HepG2 (cell line): ENCODE measurements around the gene MAVS. TPM values are rescaled to one million over a fixed set of nuclear protein-coding genes. Genes with fewer than 3 reads are reported as not detected.

Experiments
- AKNA ChIP-seq: sonication (generic); formaldehyde crosslinking; IDR thresholded peaks from 2 replicates; pipeline ENCODE4 v1.4.0; 2020; ENCODE audit warnings: missing genetic modification reagents, borderline replicate concordance
- DBP ChIP-seq: sonication (generic); formaldehyde crosslinking; IDR thresholded peaks from 2 replicates; pipeline ENCODE4 v1.4.0; 2020; ENCODE audit warnings: missing genetic modification reagents; ENCODE audit errors: not compliant biosample characterization
- FOXM1 ChIP-seq: sonication (generic); formaldehyde crosslinking; IDR thresholded peaks from 2 replicates; pipeline ENCODE4 v1.5.0; 2020; ENCODE audit warnings: missing genetic modification reagents
- GATAD2A ChIP-seq: IDR thresholded peaks from 2 replicates; pipeline ENCODE4 v1.6.1; 2016
- GLI4 ChIP-seq: sonication (generic); formaldehyde crosslinking; IDR thresholded peaks from 2 replicates; pipeline ENCODE4 v1.5.1; 2020; ENCODE audit warnings: missing genetic modification reagents, mild to moderate bottlenecking, moderate library complexity, borderline replicate concordance
- HOXA7 ChIP-seq: sonication (generic); formaldehyde crosslinking; IDR thresholded peaks from 2 replicates; pipeline ENCODE4 v1.8.1; 2022; ENCODE audit warnings: mild to moderate bottlenecking, missing genetic modification reagents, moderate library complexity
- NKX3-1 ChIP-seq: sonication (generic); formaldehyde crosslinking; IDR thresholded peaks from 2 replicates; pipeline ENCODE4 v1.5.0; 2020; ENCODE audit warnings: missing genetic modification reagents
- SMARCE1 ChIP-seq: fragments of 450-650 bp; IDR thresholded peaks from 2 replicates; pipeline ENCODE4 v1.6.1; 2017; ENCODE audit warnings: borderline replicate concordance
- SP4 ChIP-seq: sonication (generic); formaldehyde crosslinking; IDR thresholded peaks from 2 replicates; pipeline ENCODE4 v1.8.1; 2023; ENCODE audit warnings: mild to moderate bottlenecking, missing genetic modification reagents
- TFDP1 ChIP-seq: IDR thresholded peaks from 2 replicates; pipeline ENCODE4 v1.6.1; 2016; ENCODE audit warnings: missing compliant biosample characterization, missing genetic modification reagents, borderline replicate concordance
- THAP11 ChIP-seq: IDR thresholded peaks from 2 replicates; pipeline ENCODE4 v1.6.1; 2016; ENCODE audit warnings: missing biosample characterization, missing genetic modification reagents
- YEATS2 ChIP-seq: sonication (generic); formaldehyde crosslinking; IDR thresholded peaks from 2 replicates; pipeline ENCODE4 v1.4.0; 2020; ENCODE audit warnings: missing genetic modification reagents, borderline replicate concordance
- ZFP36L1 ChIP-seq: sonication (generic); formaldehyde crosslinking; IDR thresholded peaks from 2 replicates; pipeline ENCODE4 v1.8.0; 2022; ENCODE audit warnings: mild to moderate bottlenecking, missing genetic modification reagents, moderate library complexity
- ZNF275 ChIP-seq: sonication (generic); formaldehyde crosslinking; IDR thresholded peaks from 2 replicates; pipeline ENCODE4 v1.8.0; 2022; ENCODE audit warnings: missing genetic modification reagents, mild to moderate bottlenecking, inconsistent platforms, borderline replicate concordance
- polyA plus RNA-seq, 8 experiments: library from polyadenylated mRNA; depleted of rRNA in 3 of 8; stranded (reverse) in 7 of 8; unstranded in 1 of 8; fragments of >200 nt; fragmentation: Illumina TruSeq in 4 of 8; extraction: Trizol in 4 of 8; gene quantifications; 2 replicates each; pipeline versions ENCODE4 v1.2.1 to v1.2.3, GENCODE V29; 2011 to 2016; ENCODE audit warnings: low read depth in 4 of 8, missing spikeins in 1 of 8, mixed read lengths in 1 of 8; ENCODE audit not compliant: insufficient read depth in 1 of 8
- total RNA-seq, 5 experiments: library from RNA; depleted of rRNA; stranded (reverse); fragments of >200 nt; fragmentation: Illumina TruSeq; extraction: Trizol; gene quantifications; 2 replicates each; pipeline ENCODE4 v1.2.3, GENCODE V29; 2016; ENCODE audit warnings: low read depth in 1 of 5
- TF ChIP-seq, protein P1 (sequence below): sonication (generic); formaldehyde crosslinking; IDR thresholded peaks from 2 replicates; pipeline ENCODE4 v1.5.0; 2020; ENCODE audit warnings: mild to moderate bottlenecking, missing genetic modification reagents
- TF ChIP-seq, protein P2 (sequence below): sonication (generic); formaldehyde crosslinking; IDR thresholded peaks from 2 replicates; pipeline ENCODE4 v1.4.0; 2020; ENCODE audit warnings: mild to moderate bottlenecking, missing genetic modification reagents

MAVS gene
- total and polyA plus RNA-seq, 2 of the 13 experiments (the other 11 are each of a cell fraction or from before 2014, with no cell fraction given) = 27.3 to 36.6 TPM

DNA sequence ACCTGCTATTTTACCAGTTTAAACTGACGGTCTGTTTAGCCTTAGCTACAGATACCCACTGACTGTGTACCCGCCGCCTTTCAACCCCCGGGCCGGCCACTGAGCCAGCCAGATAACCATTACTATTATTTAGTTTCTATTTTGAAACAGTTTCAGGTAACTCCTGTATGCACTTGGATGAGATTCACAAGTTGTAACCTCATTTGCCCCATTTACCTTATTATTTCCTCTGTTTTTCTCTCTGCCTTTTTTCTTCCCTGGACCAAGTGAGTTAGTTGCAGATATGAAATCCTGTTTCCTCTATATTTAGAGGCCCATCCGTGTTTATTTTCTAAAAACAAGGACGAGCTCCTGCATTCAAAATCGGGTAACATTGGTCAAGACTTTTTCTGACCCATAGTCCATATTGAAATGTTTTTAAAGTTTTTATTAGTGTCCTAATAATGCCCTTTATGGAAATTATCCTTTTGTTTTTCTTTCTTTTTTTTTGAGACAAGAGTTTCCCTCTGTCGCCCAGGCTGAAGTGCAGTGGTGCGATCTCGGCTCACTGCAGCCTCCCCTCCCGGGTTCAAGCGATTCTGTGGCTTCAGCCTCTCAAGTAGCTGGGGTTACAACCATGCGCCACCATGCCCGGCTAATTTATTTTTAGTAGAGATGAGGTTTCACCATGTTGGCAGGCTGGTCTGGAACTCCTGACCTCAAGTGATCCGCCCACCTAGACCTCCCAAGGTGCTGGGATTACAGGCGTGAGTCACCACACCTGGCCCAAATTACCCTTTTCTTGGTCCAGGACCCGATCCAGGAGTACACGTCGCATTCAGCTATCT lies 25.5 kb upstream of the MAVS start (continued):
- TF ChIP-seq AKNA (CRISPR knock-in tag) = 0 out of 2 replicates have a peak, but pooled peaks have one; percentile 11
- TF ChIP-seq THAP11 = no peak
- no peak for TF ChIP-seq SP4
- TF ChIP-seq ZFP36L1 = peak; percentile 8; the same call in 1 of the 2 replicates
- 0 out of 2 replicates have a peak, but pooled peaks have one; percentile 10 for TF ChIP-seq HOXA7
- TF ChIP-seq NKX3-1 (CRISPR knock-in tag) = no peak
- no peak; the same call in 1 of the 2 replicates for TF ChIP-seq ZNF275 (CRISPR knock-in tag)
- TF ChIP-seq FOXM1 = no peak
- TF ChIP-seq GLI4 (CRISPR knock-in tag) = 0 out of 2 replicates have a peak, but pooled peaks have one; percentile 9
- no peak for TF ChIP-seq SMARCE1
- peak; percentile 17 for TF ChIP-seq DBP (CRISPR knock-in tag)
- TF ChIP-seq, protein P1, sequence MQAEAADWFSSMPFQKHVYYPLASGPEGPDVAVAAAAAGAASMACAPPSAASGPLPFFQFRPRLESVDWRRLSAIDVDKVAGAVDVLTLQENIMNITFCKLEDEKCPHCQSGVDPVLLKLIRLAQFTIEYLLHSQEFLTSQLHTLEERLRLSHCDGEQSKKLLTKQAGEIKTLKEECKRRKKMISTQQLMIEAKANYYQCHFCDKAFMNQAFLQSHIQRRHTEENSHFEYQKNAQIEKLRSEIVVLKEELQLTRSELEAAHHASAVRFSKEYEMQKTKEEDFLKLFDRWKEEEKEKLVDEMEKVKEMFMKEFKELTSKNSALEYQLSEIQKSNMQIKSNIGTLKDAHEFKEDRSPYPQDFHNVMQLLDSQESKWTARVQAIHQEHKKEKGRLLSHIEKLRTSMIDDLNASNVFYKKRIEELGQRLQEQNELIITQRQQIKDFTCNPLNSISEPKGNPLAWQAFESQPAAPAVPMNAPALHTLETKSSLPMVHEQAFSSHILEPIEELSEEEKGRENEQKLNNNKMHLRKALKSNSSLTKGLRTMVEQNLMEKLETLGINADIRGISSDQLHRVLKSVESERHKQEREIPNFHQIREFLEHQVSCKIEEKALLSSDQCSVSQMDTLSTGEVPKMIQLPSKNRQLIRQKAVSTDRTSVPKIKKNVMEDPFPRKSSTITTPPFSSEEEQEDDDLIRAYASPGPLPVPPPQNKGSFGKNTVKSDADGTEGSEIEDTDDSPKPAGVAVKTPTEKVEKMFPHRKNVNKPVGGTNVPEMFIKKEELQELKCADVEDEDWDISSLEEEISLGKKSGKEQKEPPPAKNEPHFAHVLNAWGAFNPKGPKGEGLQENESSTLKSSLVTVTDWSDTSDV (CRISPR knock-in tag) = no peak
- TF ChIP-seq TFDP1 (CRISPR knock-in tag) = no peak
- no peak for TF ChIP-seq GATAD2A (CRISPR knock-in tag)
- TF ChIP-seq, protein P2, sequence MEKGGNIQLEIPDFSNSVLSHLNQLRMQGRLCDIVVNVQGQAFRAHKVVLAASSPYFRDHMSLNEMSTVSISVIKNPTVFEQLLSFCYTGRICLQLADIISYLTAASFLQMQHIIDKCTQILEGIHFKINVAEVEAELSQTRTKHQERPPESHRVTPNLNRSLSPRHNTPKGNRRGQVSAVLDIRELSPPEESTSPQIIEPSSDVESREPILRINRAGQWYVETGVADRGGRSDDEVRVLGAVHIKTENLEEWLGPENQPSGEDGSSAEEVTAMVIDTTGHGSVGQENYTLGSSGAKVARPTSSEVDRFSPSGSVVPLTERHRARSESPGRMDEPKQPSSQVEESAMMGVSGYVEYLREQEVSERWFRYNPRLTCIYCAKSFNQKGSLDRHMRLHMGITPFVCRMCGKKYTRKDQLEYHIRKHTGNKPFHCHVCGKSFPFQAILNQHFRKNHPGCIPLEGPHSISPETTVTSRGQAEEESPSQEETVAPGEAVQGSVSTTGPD (CRISPR knock-in tag) = peak; percentile 81
- no peak for TF ChIP-seq YEATS2
